CD4-positive, alpha-beta T cell treated with Interleukin-17A for 1 hour (primary cell): ENCODE data around the gene MAP2K4.

Experiments
- DNase-seq: peaks from one replicate; pipeline ENCODE4 v3.0.0-alpha.2; 2020

Gene MAP2K4

GRCh38 chr17:12041312-12041711, 20.6 kb downstream of the MAP2K4 start:
- no peak for DNase-seq

- DNase-seq, result no peak
Observed at GRCh38 chr17:12043702-12044101, 23.0 kb downstream of the MAP2K4 start.

- DNase-seq, result no peak
Observed at GRCh38 chr17:12046786-12047185, 26.1 kb downstream of the MAP2K4 start.

- no peak for DNase-seq
Observed at GRCh38 chr17:12047681-12048376, 27.2 kb downstream of the MAP2K4 start.

GRCh38 chr17:12048843-12049473, 28.3 kb downstream of the MAP2K4 start:
- no peak for DNase-seq

GRCh38 chr17:12050646-12051225, 30.1 kb downstream of the MAP2K4 start:
- no peak for DNase-seq

GRCh38 chr17:12053552-12053951, 32.9 kb downstream of the MAP2K4 start:
- DNase-seq, result no peak

- no peak for DNase-seq
Observed at GRCh38 chr17:12055889-12056288, 35.2 kb downstream of the MAP2K4 start.

- no peak for DNase-seq
Observed at GRCh38 chr17:12057520-12057919, 36.8 kb downstream of the MAP2K4 start.

- no peak for DNase-seq
Observed at GRCh38 chr17:12058535-12058934, 37.9 kb downstream of the MAP2K4 start.

GRCh38 chr17:12062249-12062648, 41.6 kb downstream of the MAP2K4 start:
- DNase-seq, result no peak

GRCh38 chr17:12064395-12064794, 43.7 kb downstream of the MAP2K4 start:
- DNase-seq, result no peak

- DNase-seq, result no peak
Observed at GRCh38 chr17:12067485-12067884, 46.8 kb downstream of the MAP2K4 start.

GRCh38 chr17:12068946-12069345, 48.3 kb downstream of the MAP2K4 start:
- DNase-seq, result no peak

GRCh38 chr17:12070561-12070960, 49.9 kb downstream of the MAP2K4 start:
- DNase-seq, result no peak

- DNase-seq, result no peak
Observed at GRCh38 chr17:12074346-12074745, 53.7 kb downstream of the MAP2K4 start.

GRCh38 chr17:12077773-12078172, 57.1 kb downstream of the MAP2K4 start:
- DNase-seq, result no peak

GRCh38 chr17:12078791-12079190, 58.1 kb downstream of the MAP2K4 start:
- no peak for DNase-seq

- no peak for DNase-seq
Observed at GRCh38 chr17:12081720-12082119, 61.0 kb downstream of the MAP2K4 start.

- no peak for DNase-seq
Observed at GRCh38 chr17:12085076-12085949, 64.6 kb downstream of the MAP2K4 start.

- no peak for DNase-seq
Observed at GRCh38 chr17:12088035-12088434, 67.4 kb downstream of the MAP2K4 start.

- DNase-seq, result no peak
Observed at GRCh38 chr17:12089809-12090384, 69.2 kb downstream of the MAP2K4 start.

- DNase-seq, result no peak
Observed at GRCh38 chr17:12094336-12094735, 73.7 kb downstream of the MAP2K4 start.
